H1 (cell line): ENCODE measurements around the gene KLHDC10. TPM values are rescaled to one million over a fixed set of nuclear protein-coding genes. Genes with fewer than 3 reads are reported as not detected.

Experiments
- CHD7 ChIP-seq: fragments of 300-600 bp; sonication (generic); IDR thresholded peaks from 2 replicates; pipeline ENCODE4 v1.7.1; 2012; ENCODE audit warnings: low read length, moderate library complexity, mild to moderate bottlenecking, inconsistent platforms; ENCODE audit not compliant: insufficient replicate concordance
- polyA plus RNA-seq, 7 experiments: library from polyadenylated mRNA; depleted of rRNA in 3 of 7; stranded (reverse) in 5 of 7; unstranded in 2 of 7; fragments of >200 nt in 5 of 7; fragments of 200-250 nt in 2 of 7; gene quantifications; 1 replicate in 5 of 7; 2 replicates in 1 of 7; 4 replicates in 1 of 7; pipeline versions ENCODE4 v1.2.1 to v1.2.3, GENCODE V29; 2011 to 2013; ENCODE audit warnings: missing spikeins in 2 of 7, mixed read lengths in 2 of 7
- total RNA-seq: library from RNA; stranded (reverse); fragmentation: NEBNext Ultra II Directional; extraction: Animal tissue kit (Norgen Biotek cat#: 25700); gene quantifications from 2 replicates; pipeline ENCODE4 v1.2.1, GENCODE V29; 2021

The KLHDC10 gene
- total and polyA plus RNA-seq, 2 of the 8 experiments (the other 6 are each of a cell fraction or from before 2014, with no cell fraction given) = 6.6 to 14.5 TPM

- TF ChIP-seq CHD7 = no peak
These were observed 57.1 kb downstream of the KLHDC10 start (continued) for GRCh38 chr7:130127404-130127803.
